ENCODE data around the gene BCAS3. TPM values are rescaled to one million over a fixed set of nuclear protein-coding genes. Genes with fewer than 3 reads are reported as not detected.
"Not testable (repeated sequence)": the region's sequence is repeated elsewhere in the genome, so short reads cannot be mapped to it uniquely, and the experiment has no call there.

Gene BCAS3
- total RNA-seq, 1 experiment from 2014 or later = 6.0 TPM

- no peak for DNase-seq (ENCODE audit: low spot score)
- in situ Hi-C loops (cut with HindIII; ENCODE audit: low sequenced_read_pairs) = no loop called here
These were observed 451.9 kb downstream of the BCAS3 start for GRCh38 chr17:61129267-61130254.

GRCh38 chr17:61130330-61130729 is 452.7 kb downstream of the BCAS3 start:
- in situ Hi-C loops (cut with HindIII; ENCODE audit: low sequenced_read_pairs) = no loop called here
- no peak for DNase-seq (ENCODE audit: low spot score)

GRCh38 chr17:61131585-61131984 is 453.9 kb downstream of the BCAS3 start:
- in situ Hi-C loops (cut with HindIII; ENCODE audit: low sequenced_read_pairs) = no loop called here
- DNase-seq (ENCODE audit: low spot score) = no peak

GRCh38 chr17:61132524-61132923 is 454.9 kb downstream of the BCAS3 start:
- in situ Hi-C loops (cut with HindIII; ENCODE audit: low sequenced_read_pairs) = no loop called here
- no peak for DNase-seq (ENCODE audit: low spot score)

GRCh38 chr17:61133853-61134252 is 456.2 kb downstream of the BCAS3 start:
- DNase-seq (ENCODE audit: low spot score) = no peak
- in situ Hi-C loops (cut with HindIII; ENCODE audit: low sequenced_read_pairs) = no loop called here

GRCh38 chr17:61134551-61135235 is 457.0 kb downstream of the BCAS3 start:
- in situ Hi-C loops (cut with HindIII; ENCODE audit: low sequenced_read_pairs) = no loop called here
- no peak for DNase-seq (ENCODE audit: low spot score)

GRCh38 chr17:61135782-61136181 is 458.1 kb downstream of the BCAS3 start:
- in situ Hi-C loops (cut with HindIII; ENCODE audit: low sequenced_read_pairs) = no loop called here
- no peak for DNase-seq (ENCODE audit: low spot score)

GRCh38 chr17:61136296-61136695 is 458.6 kb downstream of the BCAS3 start:
- in situ Hi-C loops (cut with HindIII; ENCODE audit: low sequenced_read_pairs) = no loop called here
- no peak for DNase-seq (ENCODE audit: low spot score)

- DNase-seq (ENCODE audit: low spot score) = no peak
- in situ Hi-C loops (cut with HindIII; ENCODE audit: low sequenced_read_pairs) = no loop called here
These were observed 461.6 kb downstream of the BCAS3 start for GRCh38 chr17:61139219-61139618.

- in situ Hi-C loops (cut with HindIII; ENCODE audit: low sequenced_read_pairs) = no loop called here
- no peak for DNase-seq (ENCODE audit: low spot score)
These were observed 462.6 kb downstream of the BCAS3 start for GRCh38 chr17:61140081-61140786.

- no peak for DNase-seq (ENCODE audit: low spot score)
- in situ Hi-C loops (cut with HindIII; ENCODE audit: low sequenced_read_pairs) = no loop called here
These were observed 465.4 kb downstream of the BCAS3 start for GRCh38 chr17:61143026-61143425.

GRCh38 chr17:61144137-61144536 is 466.5 kb downstream of the BCAS3 start:
- in situ Hi-C loops (cut with HindIII; ENCODE audit: low sequenced_read_pairs) = no loop called here
- DNase-seq (ENCODE audit: low spot score) = no peak

GRCh38 chr17:61144617-61145564 is 467.2 kb downstream of the BCAS3 start:
- in situ Hi-C loops (cut with HindIII; ENCODE audit: low sequenced_read_pairs) = no loop called here

GRCh38 chr17:61146833-61147232 is 469.2 kb downstream of the BCAS3 start:
- DNase-seq (ENCODE audit: low spot score); in situ Hi-C loops (cut with HindIII; ENCODE audit: low sequenced_read_pairs): not testable (repeated sequence)

More at GRCh38 chr17:61144617-61145564, 467.2 kb downstream of the BCAS3 start:
- DNase-seq (ENCODE audit: low spot score) = no peak

- DNase-seq (ENCODE audit: low spot score) = no peak
- in situ Hi-C loops (cut with HindIII; ENCODE audit: low sequenced_read_pairs) = no loop called here
These were observed 471.6 kb downstream of the BCAS3 start for GRCh38 chr17:61149106-61149825.

GRCh38 chr17:61149862-61150362 is 472.3 kb downstream of the BCAS3 start:
- in situ Hi-C loops (cut with HindIII; ENCODE audit: low sequenced_read_pairs) = no loop called here
- no peak for DNase-seq (ENCODE audit: low spot score)

- DNase-seq (ENCODE audit: low spot score) = no peak
- in situ Hi-C loops (cut with HindIII; ENCODE audit: low sequenced_read_pairs) = no loop called here
These were observed 473.1 kb downstream of the BCAS3 start for GRCh38 chr17:61150686-61151299.

Measured in G401 (cell line).